ENCODE results near the gene MLH1. TPM values are rescaled to one million over a fixed set of nuclear protein-coding genes. Genes with fewer than 3 reads are reported as not detected.

MLH1 gene
- 21.4 and 36.2 TPM in 2 replicates for total RNA-seq (ENCODE audit: low replicate concordance)

DNA sequence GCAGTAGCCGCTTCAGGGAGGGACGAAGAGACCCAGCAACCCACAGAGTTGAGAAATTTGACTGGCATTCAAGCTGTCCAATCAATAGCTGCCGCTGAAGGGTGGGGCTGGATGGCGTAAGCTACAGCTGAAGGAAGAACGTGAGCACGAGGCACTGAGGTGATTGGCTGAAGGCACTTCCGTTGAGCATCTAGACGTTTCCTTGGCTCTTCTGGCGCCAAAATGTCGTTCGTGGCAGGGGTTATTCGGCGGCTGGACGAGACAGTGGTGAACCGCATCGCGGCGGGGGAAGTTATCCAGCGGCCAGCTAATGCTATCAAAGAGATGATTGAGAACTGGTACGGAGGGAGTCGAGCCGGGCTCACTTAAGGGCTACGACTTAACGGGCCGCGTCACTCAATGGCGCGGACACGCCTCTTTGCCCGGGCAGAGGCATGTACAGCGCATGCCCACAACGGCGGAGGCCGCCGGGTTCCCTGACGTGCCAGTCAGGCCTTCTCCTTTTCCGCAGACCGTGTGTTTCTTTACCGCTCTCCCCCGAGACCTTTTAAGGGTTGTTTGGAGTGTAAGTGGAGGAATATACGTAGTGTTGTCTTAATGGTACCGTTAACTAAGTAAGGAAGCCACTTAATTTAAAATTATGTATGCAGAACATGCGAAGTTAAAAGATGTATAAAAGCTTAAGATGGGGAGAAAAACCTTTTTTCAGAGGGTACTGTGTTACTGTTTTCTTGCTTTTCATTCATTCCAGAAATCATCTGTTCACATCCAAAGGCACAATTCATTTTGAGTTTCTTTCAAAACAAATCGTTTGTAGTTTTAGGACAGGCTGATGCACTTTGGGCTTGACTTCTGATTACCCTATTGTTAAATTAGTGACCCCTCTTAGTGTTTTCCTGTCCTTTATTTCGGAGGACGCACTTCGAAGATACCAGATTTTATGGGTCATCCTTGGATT is at the start of gene MLH1:
MLH1 (plus strand) TSS at position 193 of the 958 bp plus-strand sequence; CDS start at position 223, 30 bp downstream.

GRCh38 chr3:36944641-36945270 is 48.6 kb upstream of the MLH1 start, which contains the start of gene TRANK1:
TRANK1 (minus strand) TSS chr3:36945054; CDS start chr3:36944809, 245 bp downstream.

DNA sequence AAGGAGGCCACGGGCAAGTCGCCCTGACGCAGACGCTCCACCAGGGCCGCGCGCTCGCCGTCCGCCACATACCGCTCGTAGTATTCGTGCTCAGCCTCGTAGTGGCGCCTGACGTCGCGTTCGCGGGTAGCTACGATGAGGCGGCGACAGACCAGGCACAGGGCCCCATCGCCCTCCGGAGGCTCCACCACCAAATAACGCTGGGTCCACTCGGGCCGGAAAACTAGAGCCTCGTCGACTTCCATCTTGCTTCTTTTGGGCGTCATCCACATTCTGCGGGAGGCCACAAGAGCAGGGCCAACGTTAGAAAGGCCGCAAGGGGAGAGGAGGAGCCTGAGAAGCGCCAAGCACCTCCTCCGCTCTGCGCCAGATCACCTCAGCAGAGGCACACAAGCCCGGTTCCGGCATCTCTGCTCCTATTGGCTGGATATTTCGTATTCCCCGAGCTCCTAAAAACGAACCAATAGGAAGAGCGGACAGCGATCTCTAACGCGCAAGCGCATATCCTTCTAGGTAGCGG is 452 bp upstream of the MLH1 start, which contains the start of gene EPM2AIP1:
EPM2AIP1 (minus strand) TSS at position 326 of the 520 bp plus-strand sequence; CDS start at position 272, 54 bp downstream.

Other genes starting within 250 kb of the MLH1 start
- under 0.01 TPM in 1 of 2 replicates, not detected in the other for gene DCLK3, start 229.0 kb upstream of the MLH1 start, total RNA-seq (ENCODE audit: low replicate concordance)
- 13.0 and 24.7 TPM in 2 replicates for gene TRANK1, start 48.5 kb upstream of the MLH1 start, total RNA-seq (ENCODE audit: low replicate concordance)
- gene EPM2AIP1, start 387 bp upstream of the MLH1 start, total RNA-seq (ENCODE audit: low replicate concordance), result 7.3 and 11.9 TPM in 2 replicates
- gene LRRFIP2, start 181.1 kb downstream of the MLH1 start, total RNA-seq (ENCODE audit: low replicate concordance), result 45.6 and 47.9 TPM in 2 replicates
- 33.1 and 64.1 TPM in 2 replicates for gene GOLGA4, start 249.8 kb downstream of the MLH1 start, total RNA-seq (ENCODE audit: low replicate concordance)

All from smooth muscle cell of the coronary artery (primary cell).